GM12878 (cell line): ENCODE results near the gene PTK7. TPM values are rescaled to one million over a fixed set of nuclear protein-coding genes. Genes with fewer than 3 reads are reported as not detected.

Experiments
- ATAC-seq: fragments of 200-7000 bp; cut with Tn5 transposase; 3 replicates; pipeline ENCODE4 v1.9.1; 2020; ENCODE audit warnings: mild to moderate bottlenecking, moderate library complexity
- BruUV-seq: library from RNA; stranded (reverse); fragments of 400-500 nt; replicated peaks from 2 replicates; lab custom pipeline; 2021; lab: Mats Ljungman, UMichigan
- CTCF ChIA-PET: fragments of 300-600 bp; sonication (Branson Sonifier 250); formaldehyde crosslinking; extraction: SDS; loops from one replicate; lab custom pipeline; 2021; ENCODE audit warnings: inconsistent platforms; lab: Yijun Ruan, JAX
- POLR2A ChIA-PET: fragments of 350-600 bp; formaldehyde crosslinking; extraction: SDS; loops from one replicate; lab custom pipeline; 2021; ENCODE audit warnings: inconsistent platforms; lab: Charles Lee
- RAD21 ChIA-PET: fragments of 300-600 bp; sonication (Branson Sonifier 250); formaldehyde crosslinking; loops from one replicate; lab custom pipeline; 2023; ENCODE audit warnings: antibody characterized with exemption; ENCODE audit not compliant: unreplicated experiment; lab: Charles Lee
- SMC1A ChIA-PET: fragments of 300-600 bp; sonication (Branson Sonifier 250); formaldehyde crosslinking; loops from one replicate; lab custom pipeline; 2023; ENCODE audit not compliant: unreplicated experiment, uncharacterized antibody; lab: Charles Lee
- DNase-seq: peaks from one replicate; pipeline ENCODE4 v3.0.0-alpha.2; 2011; ENCODE audit warnings: low read depth, low spot score
- FAIRE-seq: peaks from 3 replicates; lab custom pipeline; 2011; peaks lifted over from hg19 to GRCh38; lab: Jason Lieb, UNC
- H2AFZ ChIP-seq: 2 replicates; pipeline ENCODE4 v1.6.0; 2011; ENCODE audit warnings: low read depth, low read length, control low read depth; ENCODE audit not compliant: control insufficient read depth
- H3K27ac ChIP-seq: 2 replicates; pipeline ENCODE4 v1.5.1; 2011; ENCODE audit warnings: control low read depth; ENCODE audit not compliant: control insufficient read depth, insufficient read depth
- H3K27me3 ChIP-seq, 2 experiments: replicated peaks in 1 of 2; 2 replicates each; pipeline versions ENCODE4 v1.6.0 to v1.6.1; 2011; ENCODE audit warnings: low read length in 1 of 2; ENCODE audit not compliant: control insufficient read depth in 2 of 2, insufficient read depth in 2 of 2
- H3K36me3 ChIP-seq, 2 experiments: 2 replicates each; pipeline ENCODE4 v1.5.1; 2011; ENCODE audit warnings: low read length in 1 of 2; ENCODE audit not compliant: control insufficient read depth in 2 of 2, insufficient read depth in 2 of 2
- H3K4me1 ChIP-seq: 2 replicates; pipeline ENCODE4 v1.6.1; 2011; ENCODE audit warnings: mild to moderate bottlenecking, low read length, moderate library complexity, mixed read lengths; ENCODE audit not compliant: control insufficient read depth, insufficient read depth
- H3K4me2 ChIP-seq: 2 replicates; pipeline ENCODE4 v1.6.0; 2011; ENCODE audit warnings: control low read depth; ENCODE audit not compliant: control insufficient read depth, insufficient read depth
- H3K4me3 ChIP-seq: fragments of 200-600 bp; sonication (generic); 2 replicates; pipeline ENCODE4 v1.5.1; 2016
- H3K79me2 ChIP-seq: 2 replicates; pipeline ENCODE4 v1.6.0; 2011; ENCODE audit warnings: low read length; ENCODE audit not compliant: control insufficient read depth, insufficient read depth
- H3K9ac ChIP-seq: 2 replicates; pipeline ENCODE4 v1.8.0; 2011; ENCODE audit warnings: low read length, control low read depth, mixed read lengths; ENCODE audit not compliant: control insufficient read depth, insufficient read depth
- H3K9me3 ChIP-seq: replicated peaks from 3 replicates; pipeline ENCODE4 v1.5.1; 2011; ENCODE audit warnings: mild to moderate bottlenecking, low read length; ENCODE audit not compliant: control insufficient read depth, insufficient read depth
- H4K20me1 ChIP-seq: 2 replicates; pipeline ENCODE4 v1.6.0; 2011; ENCODE audit not compliant: control insufficient read depth, insufficient read depth
- CBFB ChIP-seq: IDR thresholded peaks from 2 replicates; pipeline ENCODE4 v1.6.1; 2016; ENCODE audit warnings: antibody characterized with exemption, low read depth
- EZH2 ChIP-seq: IDR thresholded peaks from 2 replicates; pipeline ENCODE4 v1.6.1; 2012; ENCODE audit warnings: low read depth, mild to moderate bottlenecking, control low read depth, inconsistent platforms, low read length, borderline replicate concordance; ENCODE audit not compliant: control insufficient read depth
- FOS ChIP-seq: IDR thresholded peaks from 3 replicates; pipeline ENCODE4 v1.6.1; 2011; ENCODE audit warnings: borderline replicate concordance; ENCODE audit not compliant: insufficient read length; ENCODE audit errors: extremely low read depth
- FOXM1 ChIP-seq: IDR thresholded peaks from 2 replicates; pipeline ENCODE4 v1.6.1; 2012; ENCODE audit warnings: low read depth, mild to moderate bottlenecking, inconsistent platforms, low read length, moderate library complexity
- NFXL1 ChIP-seq: fragments of 450-650 bp; IDR thresholded peaks from 2 replicates; pipeline ENCODE4 v1.6.1; 2017; ENCODE audit warnings: antibody characterized with exemption, mild to moderate bottlenecking, borderline replicate concordance
- PAX5 ChIP-seq: IDR thresholded peaks from 2 replicates; pipeline ENCODE4 v1.6.1; 2011; ENCODE audit warnings: low read depth, low read length, borderline replicate concordance
- PML ChIP-seq: IDR thresholded peaks from 2 replicates; pipeline ENCODE4 v1.6.1; 2012; ENCODE audit warnings: low read length, inconsistent platforms
- ZNF217 ChIP-seq: fragments of 450-650 bp; IDR thresholded peaks from 2 replicates; pipeline ENCODE4 v1.6.1; 2017; ENCODE audit warnings: antibody characterized with exemption, mild to moderate bottlenecking
- ZNF24 ChIP-seq: fragments of 450-650 bp; IDR thresholded peaks from 2 replicates; pipeline ENCODE4 v1.6.1; 2017; ENCODE audit warnings: antibody characterized with exemption, mild to moderate bottlenecking
- ZSCAN29 ChIP-seq: fragments of 450-650 bp; IDR thresholded peaks from 2 replicates; pipeline ENCODE4 v1.6.1; 2017; ENCODE audit warnings: mild to moderate bottlenecking, moderate library complexity
- WGBS: methylation state at CpG from one replicate; pipeline ENCODE4 v1.1.6; 2016; ENCODE audit warnings: low lambda C conversion rate; ENCODE audit not compliant: insufficient replicate concordance, insufficient coverage; ENCODE audit errors: missing lambda C conversion rate; 5-methylcytosine and 5-hydroxymethylcytosine counted together
- in situ Hi-C: fragments of 300-500 bp; cut with MboI; formaldehyde crosslinking; loops from 9 replicates; pipeline ENCODE4 v1.14.3; 2018; ENCODE audit warnings: mixed read lengths
- intact Hi-C: fragments of 100-400 bp; cut with micrococcal nuclease; formaldehyde crosslinking; loops from one replicate; pipeline ENCODE4 v1.14.2; 2022; ENCODE audit not compliant: unreplicated experiment
- polyA plus RNA-seq, 11 experiments: library from polyadenylated mRNA; depleted of rRNA in 4 of 11; unstranded in 6 of 11; stranded (reverse) in 5 of 11; fragments of >200 nt; fragmentation: Nextera tagmentation in 4 of 11; fragmentation: Illumina TruSeq in 1 of 11; extraction: Ambion mirVana in 4 of 11; extraction: Trizol in 1 of 11; gene quantifications; 1 replicate in 1 of 11; 2 replicates in 10 of 11; pipeline versions ENCODE4 v1.2.1 to v1.2.3, GENCODE V29; 2011 to 2016; ENCODE audit warnings: inconsistent platforms in 2 of 11, missing spikeins in 2 of 11, low read depth in 1 of 11
- total RNA-seq, 4 experiments: library from RNA; depleted of rRNA in 3 of 4; stranded (reverse); fragments of >200 nt in 3 of 4; fragmentation: Illumina TruSeq in 1 of 4; extraction: Trizol in 1 of 4; gene quantifications; 2 replicates each; pipeline versions ENCODE4 v1.2.1 to v1.2.3, GENCODE V29; 2013 to 2021
- TF ChIP-seq, protein P1 (sequence below): fragments of 450-650 bp; IDR thresholded peaks from 2 replicates; pipeline ENCODE4 v1.6.1; 2018; ENCODE audit warnings: mild to moderate bottlenecking, low read depth, moderate library complexity; ENCODE audit not compliant: partially characterized antibody
- TF ChIP-seq, protein P2 (sequence below): fragments of 450-650 bp; IDR thresholded peaks from 2 replicates; pipeline ENCODE4 v1.6.1; 2016; ENCODE audit warnings: mild to moderate bottlenecking
- TF ChIP-seq, protein P3 (sequence below): IDR thresholded peaks from 2 replicates; pipeline ENCODE4 v1.6.1; 2011; ENCODE audit warnings: mild to moderate bottlenecking, low read depth, low read length, moderate library complexity; ENCODE audit not compliant: insufficient replicate concordance
- TF ChIP-seq, protein P4 (sequence below): fragments of 450-650 bp; IDR thresholded peaks from 2 replicates; pipeline ENCODE4 v1.6.1; 2017; ENCODE audit warnings: mild to moderate bottlenecking, low read depth, inconsistent platforms; ENCODE audit not compliant: poor library complexity, severe bottlenecking
- TF ChIP-seq, protein P5 (sequence below): fragments of 450-650 bp; IDR thresholded peaks from 2 replicates; pipeline ENCODE4 v1.6.1; 2014; ENCODE audit warnings: mild to moderate bottlenecking

The PTK7 gene
- total and polyA plus RNA-seq, 10 of the 15 experiments (the other 5 are each of a cell fraction or from before 2014, with no cell fraction given) = 0.18 to 14.4 (median 3.3) TPM; not detected in 1

DNA sequence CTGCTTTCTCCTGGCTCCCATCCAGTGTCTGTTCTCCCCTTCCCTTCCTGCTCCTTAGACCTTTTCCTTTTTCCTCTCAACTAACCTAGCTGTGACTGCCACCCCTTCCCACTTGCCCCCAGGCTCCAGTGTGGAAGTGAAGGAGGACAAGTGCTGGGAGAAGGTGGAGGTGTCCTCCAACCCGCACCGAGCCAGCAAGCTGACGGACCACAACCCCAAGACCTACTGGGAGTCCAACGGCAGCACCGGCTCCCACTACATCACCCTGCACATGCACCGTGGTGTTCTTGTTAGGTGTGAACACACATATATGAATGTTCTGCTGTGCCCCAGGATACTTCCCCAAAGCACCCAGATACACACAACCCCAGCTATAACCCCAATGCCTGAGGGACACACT lies 124.4 kb downstream of the PTK7 start (continued):
- TF ChIP-seq, protein P1, sequence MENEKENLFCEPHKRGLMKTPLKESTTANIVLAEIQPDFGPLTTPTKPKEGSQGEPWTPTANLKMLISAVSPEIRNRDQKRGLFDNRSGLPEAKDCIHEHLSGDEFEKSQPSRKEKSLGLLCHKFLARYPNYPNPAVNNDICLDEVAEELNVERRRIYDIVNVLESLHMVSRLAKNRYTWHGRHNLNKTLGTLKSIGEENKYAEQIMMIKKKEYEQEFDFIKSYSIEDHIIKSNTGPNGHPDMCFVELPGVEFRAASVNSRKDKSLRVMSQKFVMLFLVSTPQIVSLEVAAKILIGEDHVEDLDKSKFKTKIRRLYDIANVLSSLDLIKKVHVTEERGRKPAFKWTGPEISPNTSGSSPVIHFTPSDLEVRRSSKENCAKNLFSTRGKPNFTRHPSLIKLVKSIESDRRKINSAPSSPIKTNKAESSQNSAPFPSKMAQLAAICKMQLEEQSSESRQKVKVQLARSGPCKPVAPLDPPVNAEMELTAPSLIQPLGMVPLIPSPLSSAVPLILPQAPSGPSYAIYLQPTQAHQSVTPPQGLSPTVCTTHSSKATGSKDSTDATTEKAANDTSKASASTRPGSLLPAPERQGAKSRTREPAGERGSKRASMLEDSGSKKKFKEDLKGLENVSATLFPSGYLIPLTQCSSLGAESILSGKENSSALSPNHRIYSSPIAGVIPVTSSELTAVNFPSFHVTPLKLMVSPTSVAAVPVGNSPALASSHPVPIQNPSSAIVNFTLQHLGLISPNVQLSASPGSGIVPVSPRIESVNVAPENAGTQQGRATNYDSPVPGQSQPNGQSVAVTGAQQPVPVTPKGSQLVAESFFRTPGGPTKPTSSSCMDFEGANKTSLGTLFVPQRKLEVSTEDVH = no peak
- no peak for TF ChIP-seq PAX5
- TF ChIP-seq ZSCAN29 = no peak
- TF ChIP-seq, protein P2, sequence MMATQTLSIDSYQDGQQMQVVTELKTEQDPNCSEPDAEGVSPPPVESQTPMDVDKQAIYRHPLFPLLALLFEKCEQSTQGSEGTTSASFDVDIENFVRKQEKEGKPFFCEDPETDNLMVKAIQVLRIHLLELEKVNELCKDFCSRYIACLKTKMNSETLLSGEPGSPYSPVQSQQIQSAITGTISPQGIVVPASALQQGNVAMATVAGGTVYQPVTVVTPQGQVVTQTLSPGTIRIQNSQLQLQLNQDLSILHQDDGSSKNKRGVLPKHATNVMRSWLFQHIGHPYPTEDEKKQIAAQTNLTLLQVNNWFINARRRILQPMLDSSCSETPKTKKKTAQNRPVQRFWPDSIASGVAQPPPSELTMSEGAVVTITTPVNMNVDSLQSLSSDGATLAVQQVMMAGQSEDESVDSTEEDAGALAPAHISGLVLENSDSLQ = no peak
- no peak for TF ChIP-seq FOS
- TF ChIP-seq, protein P3, sequence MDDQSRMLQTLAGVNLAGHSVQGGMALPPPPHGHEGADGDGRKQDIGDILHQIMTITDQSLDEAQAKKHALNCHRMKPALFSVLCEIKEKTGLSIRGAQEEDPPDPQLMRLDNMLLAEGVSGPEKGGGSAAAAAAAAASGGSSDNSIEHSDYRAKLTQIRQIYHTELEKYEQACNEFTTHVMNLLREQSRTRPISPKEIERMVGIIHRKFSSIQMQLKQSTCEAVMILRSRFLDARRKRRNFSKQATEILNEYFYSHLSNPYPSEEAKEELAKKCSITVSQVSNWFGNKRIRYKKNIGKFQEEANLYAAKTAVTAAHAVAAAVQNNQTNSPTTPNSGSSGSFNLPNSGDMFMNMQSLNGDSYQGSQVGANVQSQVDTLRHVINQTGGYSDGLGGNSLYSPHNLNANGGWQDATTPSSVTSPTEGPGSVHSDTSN = no peak

DNA sequence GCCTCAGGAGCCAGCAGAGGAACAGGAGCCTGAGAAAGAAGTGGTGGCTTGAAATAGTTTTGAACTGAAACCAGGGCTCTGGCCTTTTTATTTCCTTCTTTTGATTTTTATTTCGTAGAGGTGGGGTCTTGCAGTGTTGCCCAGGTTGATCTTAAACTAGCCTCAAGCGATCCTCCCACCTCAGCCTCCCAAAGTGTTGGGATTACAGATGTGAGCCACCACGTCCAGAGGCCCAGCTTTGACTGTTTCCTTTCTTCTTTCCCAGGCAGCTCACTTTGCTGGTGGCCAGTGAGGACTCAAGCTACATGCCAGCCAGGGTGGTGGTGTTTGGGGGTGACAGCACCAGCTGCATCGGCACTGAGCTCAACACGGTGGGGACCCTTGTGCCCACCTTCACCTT lies 126.3 kb downstream of the PTK7 start:
- H3K9me3 ChIP-seq = no peaks in the 10 kb centered on the region
- H3K4me3 ChIP-seq = no peak overlapping the region
- no peak overlapping the region for H2AFZ ChIP-seq
- in situ Hi-C loops = no loop called here
- H4K20me1 ChIP-seq = no peaks in the 10 kb centered on the region
- RAD21 ChIA-PET = no interaction called here
- H3K79me2 ChIP-seq = no peaks in the 10 kb centered on the region
- no peaks in the 10 kb centered on the region for H3K27me3 ChIP-seq
- no peaks in the 10 kb centered on the region for H3K4me1 ChIP-seq
- no peak overlapping the region for H3K9ac ChIP-seq
- CTCF ChIA-PET = interaction anchor here (0.7 kb wide), 1 partner anchor 304 kb away, joined by 4 read pairs; no protein-coding TSS in a partner anchor
- POLR2A ChIA-PET = interaction anchor here (0.6 kb wide), 1 partner anchor 133 kb away, joined by 3 read pairs; no protein-coding TSS in a partner anchor
- intact Hi-C loops = no loop called here
- SMC1A ChIA-PET = interaction anchor here (1.8 kb wide), 1 partner anchor 28 kb away, joined by 3 read pairs; no protein-coding TSS in a partner anchor
- H3K27ac ChIP-seq = no peak overlapping the region
- FAIRE-seq (no peak), DNase-seq (no peak), ATAC-seq (no peak)
- H3K4me2 ChIP-seq = no peak overlapping the region
- 62% methylated on average over 5 of the region's 5 CpGs for WGBS
- no TSS peak for BruUV-seq
- H3K36me3 ChIP-seq = peaks cover 0 to 9% of the 10 kb centered on the region in 2 experiments; a peak in 2 of 4 replicates
- TF ChIP-seq PML (no peak), ZNF24 (no peak), NFXL1 (no peak), ZNF217 (no peak), CBFB (no peak), EZH2 (no peak), ZSCAN29 (no peak), FOXM1 (no peak)
- TF ChIP-seq, protein P4, sequence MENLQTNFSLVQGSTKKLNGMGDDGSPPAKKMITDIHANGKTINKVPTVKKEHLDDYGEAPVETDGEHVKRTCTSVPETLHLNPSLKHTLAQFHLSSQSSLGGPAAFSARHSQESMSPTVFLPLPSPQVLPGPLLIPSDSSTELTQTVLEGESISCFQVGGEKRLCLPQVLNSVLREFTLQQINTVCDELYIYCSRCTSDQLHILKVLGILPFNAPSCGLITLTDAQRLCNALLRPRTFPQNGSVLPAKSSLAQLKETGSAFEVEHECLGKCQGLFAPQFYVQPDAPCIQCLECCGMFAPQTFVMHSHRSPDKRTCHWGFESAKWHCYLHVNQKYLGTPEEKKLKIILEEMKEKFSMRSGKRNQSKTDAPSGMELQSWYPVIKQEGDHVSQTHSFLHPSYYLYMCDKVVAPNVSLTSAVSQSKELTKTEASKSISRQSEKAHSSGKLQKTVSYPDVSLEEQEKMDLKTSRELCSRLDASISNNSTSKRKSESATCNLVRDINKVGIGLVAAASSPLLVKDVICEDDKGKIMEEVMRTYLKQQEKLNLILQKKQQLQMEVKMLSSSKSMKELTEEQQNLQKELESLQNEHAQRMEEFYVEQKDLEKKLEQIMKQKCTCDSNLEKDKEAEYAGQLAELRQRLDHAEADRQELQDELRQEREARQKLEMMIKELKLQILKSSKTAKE = no peak
- TF ChIP-seq, protein P5, sequence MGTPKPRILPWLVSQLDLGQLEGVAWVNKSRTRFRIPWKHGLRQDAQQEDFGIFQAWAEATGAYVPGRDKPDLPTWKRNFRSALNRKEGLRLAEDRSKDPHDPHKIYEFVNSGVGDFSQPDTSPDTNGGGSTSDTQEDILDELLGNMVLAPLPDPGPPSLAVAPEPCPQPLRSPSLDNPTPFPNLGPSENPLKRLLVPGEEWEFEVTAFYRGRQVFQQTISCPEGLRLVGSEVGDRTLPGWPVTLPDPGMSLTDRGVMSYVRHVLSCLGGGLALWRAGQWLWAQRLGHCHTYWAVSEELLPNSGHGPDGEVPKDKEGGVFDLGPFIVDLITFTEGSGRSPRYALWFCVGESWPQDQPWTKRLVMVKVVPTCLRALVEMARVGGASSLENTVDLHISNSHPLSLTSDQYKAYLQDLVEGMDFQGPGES = no peak
